GM12878 (cell line): ENCODE results near the gene EDARADD. TPM values are rescaled to one million over a fixed set of nuclear protein-coding genes. Genes with fewer than 3 reads are reported as not detected.

Source experiments
- ATAC-seq: fragments of 200-7000 bp; cut with Tn5 transposase; 3 replicates; pipeline ENCODE4 v1.9.1; 2020; ENCODE audit warnings: mild to moderate bottlenecking, moderate library complexity
- BruUV-seq: library from RNA; stranded (reverse); fragments of 400-500 nt; replicated peaks from 2 replicates; lab custom pipeline; 2021; lab: Mats Ljungman, UMichigan
- CTCF ChIA-PET: fragments of 300-600 bp; sonication (Branson Sonifier 250); formaldehyde crosslinking; extraction: SDS; loops from one replicate; lab custom pipeline; 2021; ENCODE audit warnings: inconsistent platforms; lab: Yijun Ruan, JAX
- POLR2A ChIA-PET: fragments of 350-600 bp; formaldehyde crosslinking; extraction: SDS; loops from one replicate; lab custom pipeline; 2021; ENCODE audit warnings: inconsistent platforms; lab: Charles Lee
- RAD21 ChIA-PET: fragments of 300-600 bp; sonication (Branson Sonifier 250); formaldehyde crosslinking; loops from one replicate; lab custom pipeline; 2023; ENCODE audit warnings: antibody characterized with exemption; ENCODE audit not compliant: unreplicated experiment; lab: Charles Lee
- SMC1A ChIA-PET: fragments of 300-600 bp; sonication (Branson Sonifier 250); formaldehyde crosslinking; loops from one replicate; lab custom pipeline; 2023; ENCODE audit not compliant: unreplicated experiment, uncharacterized antibody; lab: Charles Lee
- DNase-seq: peaks from one replicate; pipeline ENCODE4 v3.0.0-alpha.2; 2011; ENCODE audit warnings: low read depth, low spot score
- FAIRE-seq: peaks from 3 replicates; lab custom pipeline; 2011; peaks lifted over from hg19 to GRCh38; lab: Jason Lieb, UNC
- H2AFZ ChIP-seq: 2 replicates; pipeline ENCODE4 v1.6.0; 2011; ENCODE audit warnings: low read depth, low read length, control low read depth; ENCODE audit not compliant: control insufficient read depth
- H3K27ac ChIP-seq: 2 replicates; pipeline ENCODE4 v1.5.1; 2011; ENCODE audit warnings: control low read depth; ENCODE audit not compliant: control insufficient read depth, insufficient read depth
- H3K27me3 ChIP-seq, 2 experiments: replicated peaks in 1 of 2; 2 replicates each; pipeline versions ENCODE4 v1.6.0 to v1.6.1; 2011; ENCODE audit warnings: low read length in 1 of 2; ENCODE audit not compliant: control insufficient read depth in 2 of 2, insufficient read depth in 2 of 2
- H3K36me3 ChIP-seq, 2 experiments: 2 replicates each; pipeline ENCODE4 v1.5.1; 2011; ENCODE audit warnings: low read length in 1 of 2; ENCODE audit not compliant: control insufficient read depth in 2 of 2, insufficient read depth in 2 of 2
- H3K4me1 ChIP-seq: 2 replicates; pipeline ENCODE4 v1.6.1; 2011; ENCODE audit warnings: mild to moderate bottlenecking, low read length, moderate library complexity, mixed read lengths; ENCODE audit not compliant: control insufficient read depth, insufficient read depth
- H3K4me2 ChIP-seq: 2 replicates; pipeline ENCODE4 v1.6.0; 2011; ENCODE audit warnings: control low read depth; ENCODE audit not compliant: control insufficient read depth, insufficient read depth
- H3K4me3 ChIP-seq: fragments of 200-600 bp; sonication (generic); 2 replicates; pipeline ENCODE4 v1.5.1; 2016
- H3K79me2 ChIP-seq: 2 replicates; pipeline ENCODE4 v1.6.0; 2011; ENCODE audit warnings: low read length; ENCODE audit not compliant: control insufficient read depth, insufficient read depth
- H3K9ac ChIP-seq: 2 replicates; pipeline ENCODE4 v1.8.0; 2011; ENCODE audit warnings: low read length, control low read depth, mixed read lengths; ENCODE audit not compliant: control insufficient read depth, insufficient read depth
- H3K9me3 ChIP-seq: replicated peaks from 3 replicates; pipeline ENCODE4 v1.5.1; 2011; ENCODE audit warnings: mild to moderate bottlenecking, low read length; ENCODE audit not compliant: control insufficient read depth, insufficient read depth
- H4K20me1 ChIP-seq: 2 replicates; pipeline ENCODE4 v1.6.0; 2011; ENCODE audit not compliant: control insufficient read depth, insufficient read depth
- ASH2L ChIP-seq: fragments of 300-600, 200-600 bp; sonication (generic); IDR thresholded peaks from 2 replicates; pipeline ENCODE4 v1.6.1; 2017; ENCODE audit warnings: low read depth, mild to moderate bottlenecking, borderline replicate concordance
- CEBPB ChIP-seq, 2 experiments: fragments of 150-350 bp in 1 of 2; IDR thresholded peaks; 2 replicates each; pipeline ENCODE4 v1.6.1; 2012 to 2014; ENCODE audit warnings: low read depth in 2 of 2, low read length in 2 of 2, borderline replicate concordance in 1 of 2, inconsistent platforms in 1 of 2
- CEBPZ ChIP-seq: fragments of 150-350 bp; IDR thresholded peaks from 2 replicates; pipeline ENCODE4 v1.6.1; 2016; ENCODE audit warnings: low read depth, low read length
- CHD1 ChIP-seq: IDR thresholded peaks from 2 replicates; pipeline ENCODE4 v1.6.1; 2012; ENCODE audit warnings: low read depth, low read length, improper control_type of control experiment
- MEF2A ChIP-seq: IDR thresholded peaks from 2 replicates; pipeline ENCODE4 v1.6.1; 2011; ENCODE audit warnings: low read depth, mild to moderate bottlenecking, low read length, moderate library complexity; ENCODE audit not compliant: insufficient read depth
- NR2C1 ChIP-seq: fragments of 450-650 bp; IDR thresholded peaks from 2 replicates; pipeline ENCODE4 v1.6.1; 2017; ENCODE audit warnings: antibody characterized with exemption, mild to moderate bottlenecking, moderate library complexity
- PAX8 ChIP-seq: fragments of 450-650 bp; IDR thresholded peaks from 2 replicates; pipeline ENCODE4 v1.6.1; 2017; ENCODE audit warnings: mild to moderate bottlenecking, moderate library complexity
- PML ChIP-seq: IDR thresholded peaks from 2 replicates; pipeline ENCODE4 v1.6.1; 2012; ENCODE audit warnings: low read length, inconsistent platforms
- ZNF24 ChIP-seq: fragments of 450-650 bp; IDR thresholded peaks from 2 replicates; pipeline ENCODE4 v1.6.1; 2017; ENCODE audit warnings: antibody characterized with exemption, mild to moderate bottlenecking
- ZNF384 ChIP-seq: IDR thresholded peaks from 2 replicates; pipeline ENCODE4 v1.6.1; 2012; ENCODE audit warnings: low read depth, mild to moderate bottlenecking, low read length, improper control_type of control experiment, borderline replicate concordance
- WGBS: methylation state at CpG from one replicate; pipeline ENCODE4 v1.1.6; 2016; ENCODE audit warnings: low lambda C conversion rate; ENCODE audit not compliant: insufficient replicate concordance, insufficient coverage; ENCODE audit errors: missing lambda C conversion rate; 5-methylcytosine and 5-hydroxymethylcytosine counted together
- in situ Hi-C: fragments of 300-500 bp; cut with MboI; formaldehyde crosslinking; loops from 9 replicates; pipeline ENCODE4 v1.14.3; 2018; ENCODE audit warnings: mixed read lengths
- intact Hi-C: fragments of 100-400 bp; cut with micrococcal nuclease; formaldehyde crosslinking; loops from one replicate; pipeline ENCODE4 v1.14.2; 2022; ENCODE audit not compliant: unreplicated experiment
- polyA plus RNA-seq, 11 experiments: library from polyadenylated mRNA; depleted of rRNA in 4 of 11; unstranded in 6 of 11; stranded (reverse) in 5 of 11; fragments of >200 nt; fragmentation: Nextera tagmentation in 4 of 11; fragmentation: Illumina TruSeq in 1 of 11; extraction: Ambion mirVana in 4 of 11; extraction: Trizol in 1 of 11; gene quantifications; 1 replicate in 1 of 11; 2 replicates in 10 of 11; pipeline versions ENCODE4 v1.2.1 to v1.2.3, GENCODE V29; 2011 to 2016; ENCODE audit warnings: inconsistent platforms in 2 of 11, missing spikeins in 2 of 11, low read depth in 1 of 11
- total RNA-seq, 4 experiments: library from RNA; depleted of rRNA in 3 of 4; stranded (reverse); fragments of >200 nt in 3 of 4; fragmentation: Illumina TruSeq in 1 of 4; extraction: Trizol in 1 of 4; gene quantifications; 2 replicates each; pipeline versions ENCODE4 v1.2.1 to v1.2.3, GENCODE V29; 2013 to 2021
- TF ChIP-seq, protein P1 (sequence below): fragments of 450-650 bp; formaldehyde crosslinking; IDR thresholded peaks from 2 replicates; pipeline ENCODE4 v1.4.0; 2022; ENCODE audit warnings: mild to moderate bottlenecking, moderate library complexity

EDARADD gene
- total and polyA plus RNA-seq, 10 of the 15 experiments (the other 5 are each of a cell fraction or from before 2014, with no cell fraction given) = 0.58 to 6.1 (median 4.7) TPM

- ChIA-PET POLR2A (interaction anchor here (0.6 kb wide), 1 partner anchor 122 kb away, joined by 7 read pairs; no protein-coding TSS in a partner anchor), SMC1A (interaction anchor here (0.6 to 0.8 kb wide), 3 partner anchors 9 to 193 kb away, joined by 3 read pairs; no protein-coding TSS in a partner anchor), RAD21 (no interaction called here), CTCF (interaction anchor here (0.5 to 1.2 kb wide), 3 partner anchors 21 to 277 kb away, joined by 3 read pairs; no protein-coding TSS in a partner anchor)
- in situ Hi-C loops = no loop called here
- H3K4me2 ChIP-seq = no peak overlapping the region
- FAIRE-seq (peak; percentile 69), DNase-seq (no peak), ATAC-seq (no peak)
- no peak overlapping the region for H2AFZ ChIP-seq
- H3K9ac ChIP-seq = no peak overlapping the region
- H3K9me3 ChIP-seq = no peaks in the 10 kb centered on the region
- no peaks in the 10 kb centered on the region for H3K4me1 ChIP-seq
- intact Hi-C loops = no loop called here
- no peaks in the 10 kb centered on the region for H4K20me1 ChIP-seq
- no peak overlapping the region for H3K4me3 ChIP-seq
- H3K27ac ChIP-seq = no peak overlapping the region
- TF ChIP-seq CEBPB (IDR thresholded peaks at IDR 0.05; ENCODE audit: borderline replicate concordance in 1 of 2, low read depth in 2 of 2, low read length in 2 of 2) (no peak), PAX8 (no peak), NR2C1 (no peak), CHD1 (no peak), ZNF384 (no peak), ASH2L (no peak), ZNF24 (no peak), MEF2A (no peak), CEBPZ (no peak), PML (no peak)
- TF ChIP-seq, protein P1, sequence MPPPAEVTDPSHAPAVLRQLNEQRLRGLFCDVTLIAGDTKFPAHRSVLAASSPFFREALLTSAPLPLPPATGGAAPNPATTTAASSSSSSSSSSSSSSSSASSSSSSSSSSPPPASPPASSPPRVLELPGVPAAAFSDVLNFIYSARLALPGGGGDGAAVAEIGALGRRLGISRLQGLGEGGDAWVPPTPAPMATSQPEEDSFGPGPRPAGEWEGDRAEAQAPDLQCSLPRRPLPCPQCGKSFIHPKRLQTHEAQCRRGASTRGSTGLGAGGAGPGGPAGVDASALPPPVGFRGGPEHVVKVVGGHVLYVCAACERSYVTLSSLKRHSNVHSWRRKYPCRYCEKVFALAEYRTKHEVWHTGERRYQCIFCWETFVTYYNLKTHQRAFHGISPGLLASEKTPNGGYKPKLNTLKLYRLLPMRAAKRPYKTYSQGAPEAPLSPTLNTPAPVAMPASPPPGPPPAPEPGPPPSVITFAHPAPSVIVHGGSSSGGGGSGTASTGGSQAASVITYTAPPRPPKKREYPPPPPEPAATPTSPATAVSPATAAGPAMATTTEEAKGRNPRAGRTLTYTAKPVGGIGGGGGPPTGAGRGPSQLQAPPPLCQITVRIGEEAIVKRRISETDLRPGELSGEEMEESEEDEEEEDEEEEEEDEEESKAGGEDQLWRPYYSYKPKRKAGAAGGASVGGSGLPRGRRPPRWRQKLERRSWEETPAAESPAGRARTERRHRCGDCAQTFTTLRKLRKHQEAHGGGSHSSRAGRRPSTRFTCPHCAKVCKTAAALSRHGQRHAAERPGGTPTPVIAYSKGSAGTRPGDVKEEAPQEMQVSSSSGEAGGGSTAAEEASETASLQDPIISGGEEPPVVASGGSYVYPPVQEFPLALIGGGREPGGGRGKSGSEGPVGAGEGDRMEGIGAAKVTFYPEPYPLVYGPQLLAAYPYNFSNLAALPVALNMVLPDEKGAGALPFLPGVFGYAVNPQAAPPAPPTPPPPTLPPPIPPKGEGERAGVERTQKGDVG (CRISPR knock-in tag) = no peak
- H3K79me2 ChIP-seq = no peaks in the 10 kb centered on the region
- 60% methylated on average over 6 of the region's 6 CpGs for WGBS
- H3K27me3 ChIP-seq = no peaks in the 10 kb centered on the region
- BruUV-seq = no TSS peak
- no peaks in the 10 kb centered on the region for H3K36me3 ChIP-seq
Measured at GRCh38 chr1:236497908-236498307, 103.8 kb downstream of the EDARADD start.
